HepG2 (cell line): Measurements from ENCODE around the gene EVI5. TPM values are rescaled to one million over a fixed set of nuclear protein-coding genes. Genes with fewer than 3 reads are reported as not detected.

Experiments
- ATAC-seq: fragments of 200-7000 bp; cut with Tn5 transposase; 3 replicates; pipeline ENCODE4 v1.9.1; 2020; ENCODE audit warnings: mild to moderate bottlenecking, moderate library complexity
- BruUV-seq: library from RNA; stranded (reverse); fragments of 400-500 nt; replicated peaks from 2 replicates; lab custom pipeline; 2021; lab: Mats Ljungman, UMichigan
- CTCF ChIA-PET: fragments of 300-600 bp; formaldehyde crosslinking; extraction: SDS; loops from one replicate; lab custom pipeline; 2021; ENCODE audit warnings: low total read pairs, inconsistent platforms, low intra/inter-chr PET ratio; lab: Yijun Ruan, JAX
- POLR2A ChIA-PET: fragments of 350-600 bp; sonication (Branson Sonifier 250); formaldehyde crosslinking; loops from one replicate; lab custom pipeline; 2020; ENCODE audit warnings: antibody characterized with exemption, inconsistent platforms; lab: Yijun Ruan, JAX
- DNase-seq: peaks from one replicate; pipeline ENCODE4 v3.0.0-alpha.2; 2015; ENCODE audit warnings: low spot score
- FAIRE-seq: peaks from 3 replicates; lab custom pipeline; 2011; peaks lifted over from hg19 to GRCh38; lab: Jason Lieb, UNC
- H2AFZ ChIP-seq: one replicate; pipeline ENCODE4 v1.6.1; 2011; ENCODE audit warnings: low read length, inconsistent platforms
- H3K27ac ChIP-seq: fragments of 300-600 bp; 3 replicates; pipeline ENCODE4 v1.8.0; 2011; ENCODE audit warnings: mixed run types, mild to moderate bottlenecking, mixed read lengths, low read length, inconsistent platforms; ENCODE audit not compliant: insufficient read depth; ENCODE audit errors: extremely low read length
- H3K27me3 ChIP-seq, 2 experiments: fragments of 200-600 bp in 1 of 2; 2 replicates in 1 of 2; 3 replicates in 1 of 2; pipeline versions ENCODE4 v1.6.0 to v1.8.0; 2011; ENCODE audit warnings: low read length in 2 of 2, mild to moderate bottlenecking in 2 of 2, moderate library complexity in 2 of 2, inconsistent platforms in 1 of 2; ENCODE audit not compliant: insufficient read depth in 2 of 2, control insufficient read depth in 1 of 2
- H3K36me3 ChIP-seq, 2 experiments: fragments of 200-600 bp in 1 of 2; replicated peaks in 1 of 2; 2 replicates in 1 of 2; 3 replicates in 1 of 2; pipeline versions ENCODE4 v1.5.1 to v1.8.0; 2011; ENCODE audit warnings: low read length in 2 of 2, inconsistent platforms in 1 of 2; ENCODE audit not compliant: insufficient read depth in 2 of 2, control insufficient read depth in 1 of 2
- H3K4me1 ChIP-seq: 2 replicates; pipeline ENCODE4 v1.5.1; 2012; ENCODE audit warnings: low read length, inconsistent platforms; ENCODE audit not compliant: insufficient read depth
- H3K4me2 ChIP-seq: 2 replicates; pipeline ENCODE4 v1.6.0; 2011; ENCODE audit warnings: low read depth, low read length, inconsistent platforms
- H3K4me3 ChIP-seq, 3 experiments: fragments of 200-600 bp in 1 of 3; sonication (generic), shearing (Covaris generic) in 1 of 3; replicated peaks in 1 of 3; 2 replicates each; pipeline ENCODE4 v1.5.1; 2011 to 2016; ENCODE audit warnings: low read length in 3 of 3, inconsistent platforms in 2 of 3, low read depth in 2 of 3, mild to moderate bottlenecking in 2 of 3, control low read depth in 1 of 3, mixed read lengths in 1 of 3; ENCODE audit not compliant: insufficient read depth in 1 of 3
- H3K79me2 ChIP-seq: one replicate; pipeline ENCODE4 v1.6.1; 2011; ENCODE audit warnings: low read length, inconsistent platforms; ENCODE audit not compliant: insufficient read depth
- H3K9ac ChIP-seq: 2 replicates; pipeline ENCODE4 v1.6.0; 2011; ENCODE audit warnings: mild to moderate bottlenecking, low read depth, low read length, inconsistent platforms; ENCODE audit not compliant: insufficient read depth
- H3K9me3 ChIP-seq: 2 replicates; pipeline ENCODE4 v1.5.1; 2012; ENCODE audit warnings: mild to moderate bottlenecking, low read length
- H4K20me1 ChIP-seq: 2 replicates; pipeline ENCODE4 v1.6.0; 2011; ENCODE audit warnings: inconsistent platforms, mild to moderate bottlenecking, low read length, moderate library complexity; ENCODE audit not compliant: insufficient read depth
- CAMTA2 ChIP-seq: sonication (generic); formaldehyde crosslinking; IDR thresholded peaks from 2 replicates; pipeline ENCODE4 v1.4.0; 2020; ENCODE audit warnings: mild to moderate bottlenecking, missing genetic modification reagents, borderline replicate concordance
- MAFK ChIP-seq, 2 experiments: IDR thresholded peaks in 1 of 2; conservative IDR thresholded peaks in 1 of 2; 2 replicates each; pipeline ENCODE4 v1.6.1; 2011; ENCODE audit warnings: improper control_type of control experiment in 2 of 2, low read length in 2 of 2
- NFIB ChIP-seq: sonication (generic); formaldehyde crosslinking; IDR thresholded peaks from 2 replicates; pipeline ENCODE4 v1.9.0; 2021; ENCODE audit warnings: missing genetic modification reagents, mild to moderate bottlenecking, borderline replicate concordance
- PHF21A ChIP-seq: sonication (generic); formaldehyde crosslinking; IDR thresholded peaks from 2 replicates; pipeline ENCODE4 v1.5.0; 2020; ENCODE audit warnings: mild to moderate bottlenecking, missing genetic modification reagents
- ZNF280B ChIP-seq: sonication (generic); formaldehyde crosslinking; IDR thresholded peaks from 2 replicates; pipeline ENCODE4 v1.5.0; 2020; ENCODE audit warnings: missing genetic modification reagents, mild to moderate bottlenecking, borderline replicate concordance
- ZNF333 ChIP-seq: sonication (generic); formaldehyde crosslinking; IDR thresholded peaks from 2 replicates; pipeline ENCODE4 v1.4.0; 2020; ENCODE audit warnings: mild to moderate bottlenecking, missing genetic modification reagents, borderline replicate concordance
- WGBS: methylation state at CpG from one replicate; pipeline ENCODE4 v1.1.6; 2017; ENCODE audit warnings: low lambda C conversion rate; 5-methylcytosine and 5-hydroxymethylcytosine counted together
- in situ Hi-C: cut with HindIII; loops from 2 replicates; pipeline ENCODE4 v1.10.0; 2017; ENCODE audit warnings: low pct_unique_long_range_greater_than_20kb; ENCODE audit not compliant: extremely low pct_ligation_motif_present
- intact Hi-C: fragments of 100-400 bp; cut with micrococcal nuclease; formaldehyde crosslinking; loops from one replicate; pipeline ENCODE4 v1.10.0; 2022; ENCODE audit not compliant: unreplicated experiment
- polyA plus RNA-seq, 8 experiments: library from polyadenylated mRNA; depleted of rRNA in 3 of 8; stranded (reverse) in 7 of 8; unstranded in 1 of 8; fragments of >200 nt; fragmentation: Illumina TruSeq in 4 of 8; extraction: Trizol in 4 of 8; gene quantifications; 2 replicates each; pipeline versions ENCODE4 v1.2.1 to v1.2.3, GENCODE V29; 2011 to 2016; ENCODE audit warnings: low read depth in 4 of 8, missing spikeins in 1 of 8, mixed read lengths in 1 of 8; ENCODE audit not compliant: insufficient read depth in 1 of 8
- total RNA-seq, 5 experiments: library from RNA; depleted of rRNA; stranded (reverse); fragments of >200 nt; fragmentation: Illumina TruSeq; extraction: Trizol; gene quantifications; 2 replicates each; pipeline ENCODE4 v1.2.3, GENCODE V29; 2016; ENCODE audit warnings: low read depth in 1 of 5

Gene EVI5
- total and polyA plus RNA-seq, 2 of the 13 experiments (the other 11 are each of a cell fraction or from before 2014, with no cell fraction given): 4.0 to 12.6 TPM

- FAIRE-seq (no peak), DNase-seq (no peak), ATAC-seq (no peak)
- H3K79me2 ChIP-seq: no peaks in the 10 kb centered on the region
- no peak overlapping the region for H3K9ac ChIP-seq
- intact Hi-C loops: no loop called here
- no peaks in the 10 kb centered on the region for H3K27me3 ChIP-seq
- peaks cover 6% of the 10 kb centered on the region for H3K4me1 ChIP-seq
- ChIA-PET CTCF (no interaction called here), POLR2A (no interaction called here)
- no peaks in the 10 kb centered on the region for H3K9me3 ChIP-seq
- 97% methylated on average over 9 of the region's 9 CpGs for WGBS
- TF ChIP-seq ZNF280B (CRISPR knock-in tag) (no peak), PHF21A (CRISPR knock-in tag) (no peak), ZNF333 (CRISPR knock-in tag) (no peak), CAMTA2 (CRISPR knock-in tag) (no peak), MAFK (conservative IDR thresholded peaks at IDR 0.05 in 1 of 2, IDR thresholded peaks at IDR 0.05 in 1 of 2; ENCODE audit: low read length in 2 of 2) (no peak), NFIB (no peak)
- no peaks in the 10 kb centered on the region for H3K36me3 ChIP-seq
- H3K27ac ChIP-seq: no peak overlapping the region
- no peaks in the 10 kb centered on the region for H4K20me1 ChIP-seq
- in situ Hi-C loops: no loop called here
- H3K4me3 ChIP-seq: no peak overlapping the region
- no peak overlapping the region for H3K4me2 ChIP-seq
- no TSS peak for BruUV-seq
- H2AFZ ChIP-seq: no peak overlapping the region
Observed at GRCh38 chr1:92543131-92544055, 241.5 kb downstream of the EVI5 start.
